CD4-positive, CD25-positive, alpha-beta regulatory T cell (primary cell): ENCODE data around the gene DNAJC22. TPM values are rescaled to one million over a fixed set of nuclear protein-coding genes. Genes with fewer than 3 reads are reported as not detected.
A peak's percentile ranks its signal among the peaks of the same experiment; 100 is the strongest.

ENCODE experiments used
- ATAC-seq, 2 donors: fragments of 150-1000 bp; cut with Tn5 transposase; one replicate each; pipeline ENCODE4 v1.10.0; 2021; ENCODE audit warnings: low read depth in 2 of 2, moderate number of reproducible peaks in 2 of 2, moderate library complexity in 1 of 2
- DNase-seq, 3 donors: peaks; one replicate each; pipeline versions ENCODE4 v3.0.0 to v3.0.0-alpha.2; 2012 to 2022; ENCODE audit warnings: mixed read lengths in 1 of 3
- H3K27ac ChIP-seq: one replicate; pipeline ENCODE4 v1.7.0; 2013; ENCODE audit warnings: mild to moderate bottlenecking, low read length; ENCODE audit not compliant: insufficient read depth, poor library complexity, severe bottlenecking
- H3K27me3 ChIP-seq: one replicate; pipeline ENCODE4 v1.7.0; 2013; ENCODE audit warnings: low read length; ENCODE audit not compliant: control insufficient read depth, insufficient read depth
- H3K36me3 ChIP-seq: one replicate; pipeline ENCODE4 v1.7.0; 2013; ENCODE audit warnings: mild to moderate bottlenecking, low read length, moderate library complexity; ENCODE audit not compliant: control insufficient read depth, insufficient read depth
- H3K4me1 ChIP-seq: 2 replicates; pipeline ENCODE4 v1.7.0; 2013; ENCODE audit warnings: mild to moderate bottlenecking, low read length; ENCODE audit not compliant: insufficient read depth, control insufficient read depth, poor library complexity, severe bottlenecking
- H3K4me3 ChIP-seq: one replicate; pipeline ENCODE4 v1.7.0; 2013; ENCODE audit warnings: low read depth, mild to moderate bottlenecking, low read length, moderate library complexity
- H3K9me3 ChIP-seq, 2 experiments: 1 replicate in 1 of 2; 2 replicates in 1 of 2; pipeline ENCODE4 v1.7.0; 2013; ENCODE audit warnings: low read length in 2 of 2, mild to moderate bottlenecking in 1 of 2, moderate library complexity in 1 of 2; ENCODE audit not compliant: control insufficient read depth in 2 of 2
- H3K27ac Mint-ChIP-seq, 3 donors: one replicate each; pipeline ENCODE4 v1.8.0; 2020 to 2022; ENCODE audit warnings: mild to moderate bottlenecking in 3 of 3, mixed read lengths in 3 of 3, moderate library complexity in 2 of 3
- H3K27me3 Mint-ChIP-seq: one replicate; pipeline ENCODE4 v1.8.0; 2022; ENCODE audit warnings: mild to moderate bottlenecking, mixed read lengths
- H3K36me3 Mint-ChIP-seq: one replicate; pipeline ENCODE4 v1.8.0; 2020; ENCODE audit warnings: mixed read lengths
- H3K4me1 Mint-ChIP-seq, 4 donors: one replicate each; pipeline ENCODE4 v1.8.0; 2020 to 2022; ENCODE audit warnings: mixed read lengths in 4 of 4, mild to moderate bottlenecking in 1 of 4
- H3K4me3 Mint-ChIP-seq, 4 donors: one replicate each; pipeline ENCODE4 v1.8.0; 2020 to 2022; ENCODE audit warnings: mild to moderate bottlenecking in 4 of 4, mixed read lengths in 4 of 4, moderate library complexity in 3 of 4
- H3K9me3 Mint-ChIP-seq, 7 donors: one replicate each; pipeline ENCODE4 v1.8.0; 2020 to 2022; ENCODE audit warnings: mixed read lengths in 7 of 7, mild to moderate bottlenecking in 3 of 7, moderate library complexity in 2 of 7
- polyA plus RNA-seq, 4 donors: library from polyadenylated mRNA; unstranded; fragments of 300-500 nt; fragmentation: Illumina TruSeq; gene quantifications; one replicate each; pipeline ENCODE4 v1.2.3, GENCODE V29; 2021
- total RNA-seq: library from RNA; stranded (reverse); gene quantifications from one replicate; pipeline ENCODE4 v1.2.3, GENCODE V29; 2022

Gene DNAJC22
- total and polyA plus RNA-seq, 5 donors from 2014 or later, result not detected

GRCh38 chr12:49342066-49342913 is 4.4 kb upstream of the DNAJC22 start:
- ATAC-seq, result peak; percentile 62 to 64
- Histone ChIP-seq H3K27ac (no peak overlapping the region), H3K27me3 (peaks cover 37% of the 10 kb centered on the region), H3K9me3 (no peaks in the 10 kb centered on the region), H3K4me3 (peak overlapping the region; percentile 40), H3K4me1 (peaks cover 52% of the 10 kb centered on the region), H3K36me3 (no peaks in the 10 kb centered on the region)
- peak overlapping the region; percentile 74 to 79 (median 77) for H3K4me3 Mint-ChIP-seq
- peaks cover 11 to 59% (median 21%) of the 10 kb centered on the region in 4 donors for H3K4me1 Mint-ChIP-seq
- DNase-seq, result peak; percentile 52 to 77 (median 60)
- peaks cover 83% of the 10 kb centered on the region for H3K27me3 Mint-ChIP-seq
- H3K27ac Mint-ChIP-seq, result peak overlapping the region in 1 of 3 donors; percentile 63
- H3K9me3 Mint-ChIP-seq, result peaks cover 0 to 1% (median 0%) of the 10 kb centered on the region in 7 donors
- no peaks in the 10 kb centered on the region for H3K36me3 Mint-ChIP-seq

- DNase-seq, result no peak
- Histone ChIP-seq H3K27ac (no peak overlapping the region), H3K4me3 (peak overlapping the region; percentile 42), H3K4me1 (peaks cover 58% of the 10 kb centered on the region), H3K27me3 (peaks cover 34% of the 10 kb centered on the region), H3K9me3 (no peaks in the 10 kb centered on the region), H3K36me3 (no peaks in the 10 kb centered on the region)
- Mint-ChIP-seq H3K4me3 (peak overlapping the region; percentile 76 to 88 (median 78)), H3K4me1 (peaks cover 8 to 55% (median 18%) of the 10 kb centered on the region in 4 donors), H3K36me3 (no peaks in the 10 kb centered on the region), H3K27ac (peak overlapping the region in 1 of 3 donors; percentile 9), H3K9me3 (peaks cover 0 to 2% (median 0%) of the 10 kb centered on the region in 7 donors), H3K27me3 (peaks cover 83% of the 10 kb centered on the region)
- ATAC-seq, result no peak
These were observed 3.6 kb upstream of the DNAJC22 start for GRCh38 chr12:49342914-49343731.

GRCh38 chr12:49344486-49345050 is 2.1 kb upstream of the DNAJC22 start:
- Mint-ChIP-seq H3K27ac (no peak overlapping the region), H3K9me3 (peaks cover 0 to 2% (median 0%) of the 10 kb centered on the region in 7 donors), H3K27me3 (peaks cover 85% of the 10 kb centered on the region), H3K4me3 (peak overlapping the region in 2 of 4 donors; percentile 9 to 19), H3K36me3 (no peaks in the 10 kb centered on the region), H3K4me1 (peaks cover 8 to 58% (median 18%) of the 10 kb centered on the region in 4 donors)
- peaks cover 58% of the 10 kb centered on the region for H3K4me1 ChIP-seq
- H3K4me3 ChIP-seq, result no peak overlapping the region
- H3K9me3 ChIP-seq, result no peaks in the 10 kb centered on the region
- H3K36me3 ChIP-seq, result no peaks in the 10 kb centered on the region
- H3K27me3 ChIP-seq, result peaks cover 44% of the 10 kb centered on the region
- H3K27ac ChIP-seq, result no peak overlapping the region
- DNase-seq (no peak), ATAC-seq (no peak)

- peaks cover 82% of the 10 kb centered on the region for H3K27me3 Mint-ChIP-seq
These were observed 1.4 kb upstream of the DNAJC22 start for GRCh38 chr12:49345051-49345824.

GRCh38 chr12:49345825-49346658 is 646 bp upstream of the DNAJC22 start:
- peak overlapping the region; percentile 73 to 92 (median 84) for H3K4me3 Mint-ChIP-seq
- Histone ChIP-seq H3K9me3 (no peaks in the 10 kb centered on the region), H3K27me3 (peaks cover 43% of the 10 kb centered on the region), H3K27ac (no peak overlapping the region), H3K36me3 (no peaks in the 10 kb centered on the region), H3K4me3 (no peak overlapping the region), H3K4me1 (peaks cover 58% of the 10 kb centered on the region)
- ATAC-seq (no peak), DNase-seq (no peak)
- H3K27ac Mint-ChIP-seq, result no peak overlapping the region
- peaks cover 81% of the 10 kb centered on the region for H3K27me3 Mint-ChIP-seq
- H3K36me3 Mint-ChIP-seq, result no peaks in the 10 kb centered on the region
- H3K4me1 Mint-ChIP-seq, result peaks cover 8 to 54% (median 15%) of the 10 kb centered on the region in 4 donors
- H3K9me3 Mint-ChIP-seq, result peaks cover 0 to 2% (median 0%) of the 10 kb centered on the region in 7 donors

More at GRCh38 chr12:49345051-49345824, 1.4 kb upstream of the DNAJC22 start:
- Mint-ChIP-seq H3K9me3 (peaks cover 0 to 2% (median 0%) of the 10 kb centered on the region in 7 donors), H3K4me3 (peak overlapping the region in 3 of 4 donors; percentile 66 to 76 (median 69)), H3K27ac (no peak overlapping the region), H3K4me1 (peaks cover 8 to 58% (median 18%) of the 10 kb centered on the region in 4 donors), H3K36me3 (no peaks in the 10 kb centered on the region)
- H3K27ac ChIP-seq, result no peak overlapping the region
- ATAC-seq (no peak), DNase-seq (no peak)
- H3K36me3 ChIP-seq, result no peaks in the 10 kb centered on the region
- H3K9me3 ChIP-seq, result no peaks in the 10 kb centered on the region
- peaks cover 43% of the 10 kb centered on the region for H3K27me3 ChIP-seq
- H3K4me3 ChIP-seq, result no peak overlapping the region
- peaks cover 58% of the 10 kb centered on the region for H3K4me1 ChIP-seq

- peaks cover 8 to 50% (median 13%) of the 10 kb centered on the region in 4 donors for H3K4me1 Mint-ChIP-seq
- no peaks in the 10 kb centered on the region for H3K36me3 Mint-ChIP-seq
- H3K27ac Mint-ChIP-seq, result peak overlapping the region in 1 of 3 donors; percentile 95
- peak overlapping the region; percentile 73 to 92 (median 84) for H3K4me3 Mint-ChIP-seq
- H3K27me3 Mint-ChIP-seq, result peaks cover 81% of the 10 kb centered on the region
- H3K4me3 ChIP-seq, result peak overlapping the region; percentile 58
- H3K27ac ChIP-seq, result no peak overlapping the region
- H3K4me1 ChIP-seq, result peaks cover 50% of the 10 kb centered on the region
- H3K27me3 ChIP-seq, result peaks cover 44% of the 10 kb centered on the region
- peaks cover 0 to 2% (median 0%) of the 10 kb centered on the region in 7 donors for H3K9me3 Mint-ChIP-seq
- DNase-seq (peak; percentile 55 to 78 (median 70)), ATAC-seq (peak; percentile 75 to 81)
- no peaks in the 10 kb centered on the region for H3K9me3 ChIP-seq
- no peaks in the 10 kb centered on the region for H3K36me3 ChIP-seq
These were observed 864 bp downstream of the DNAJC22 start for GRCh38 chr12:49347311-49348193.
